ENCODE results near the gene ELN.

Gene ELN

DNA sequence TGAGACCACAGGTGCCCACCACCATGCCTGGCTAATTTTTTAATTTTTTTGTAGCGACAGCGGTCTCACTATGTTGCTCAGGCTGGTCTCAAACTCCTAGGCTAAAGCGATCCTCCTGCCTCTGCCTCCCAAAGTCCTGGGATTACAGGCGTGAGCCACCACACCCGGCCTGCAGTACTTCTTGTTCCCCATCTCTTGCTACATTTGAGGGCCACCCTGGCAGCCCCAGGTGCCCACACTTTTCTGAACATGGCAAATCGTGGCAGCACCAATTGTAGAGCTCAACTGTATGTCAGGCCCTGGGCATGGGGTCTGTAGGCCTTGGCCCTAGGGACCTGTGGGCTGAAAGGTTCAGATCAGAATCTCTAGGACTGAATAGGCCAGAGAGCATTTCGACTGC, 30.5 kb downstream of the ELN start:
- Histone ChIP-seq H3K79me2 (ENCODE audit: control insufficient read depth, low read length) (no peaks in the 10 kb centered on the region), H3K4me2 (ENCODE audit: low read length) (no peak overlapping the region), H3K36me3 (ENCODE audit: control insufficient read depth, low read length) (no peaks in the 10 kb centered on the region), H3K27me3 (ENCODE audit: control insufficient read depth, low read length) (peaks cover 41% of the 10 kb centered on the region), H3K27ac (ENCODE audit: low read depth, low read length) (no peak overlapping the region), H4K20me1 (ENCODE audit: control insufficient read depth, insufficient read depth, low read depth, low read length) (no peaks in the 10 kb centered on the region), H3K4me3 (ENCODE audit: low read length) (no peak overlapping the region), H3K4me1 (ENCODE audit: control insufficient read depth, low read length) (peaks cover 14% of the 10 kb centered on the region), H3K9me3 (ENCODE audit: control insufficient read depth, insufficient read depth, low read length) (no peaks in the 10 kb centered on the region), H3F3A (ENCODE audit: control insufficient read depth, insufficient read depth) (no peaks in the 10 kb centered on the region), H3K9me2 (replicated peaks; ENCODE audit: control insufficient read depth, low read length) (no peaks in the 10 kb centered on the region)
- no peak for TF ChIP-seq EZH2phosphoT487 (IDR thresholded peaks at IDR 0.05; ENCODE audit: borderline replicate concordance, low read length)
- TF ChIP-seq, protein P1, sequence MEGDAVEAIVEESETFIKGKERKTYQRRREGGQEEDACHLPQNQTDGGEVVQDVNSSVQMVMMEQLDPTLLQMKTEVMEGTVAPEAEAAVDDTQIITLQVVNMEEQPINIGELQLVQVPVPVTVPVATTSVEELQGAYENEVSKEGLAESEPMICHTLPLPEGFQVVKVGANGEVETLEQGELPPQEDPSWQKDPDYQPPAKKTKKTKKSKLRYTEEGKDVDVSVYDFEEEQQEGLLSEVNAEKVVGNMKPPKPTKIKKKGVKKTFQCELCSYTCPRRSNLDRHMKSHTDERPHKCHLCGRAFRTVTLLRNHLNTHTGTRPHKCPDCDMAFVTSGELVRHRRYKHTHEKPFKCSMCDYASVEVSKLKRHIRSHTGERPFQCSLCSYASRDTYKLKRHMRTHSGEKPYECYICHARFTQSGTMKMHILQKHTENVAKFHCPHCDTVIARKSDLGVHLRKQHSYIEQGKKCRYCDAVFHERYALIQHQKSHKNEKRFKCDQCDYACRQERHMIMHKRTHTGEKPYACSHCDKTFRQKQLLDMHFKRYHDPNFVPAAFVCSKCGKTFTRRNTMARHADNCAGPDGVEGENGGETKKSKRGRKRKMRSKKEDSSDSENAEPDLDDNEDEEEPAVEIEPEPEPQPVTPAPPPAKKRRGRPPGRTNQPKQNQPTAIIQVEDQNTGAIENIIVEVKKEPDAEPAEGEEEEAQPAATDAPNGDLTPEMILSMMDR (IDR thresholded peaks at IDR 0.05; ENCODE audit: low read depth, low read length, poor library complexity, severe bottlenecking): no peak

- Histone ChIP-seq H3K4me1 (ENCODE audit: control insufficient read depth, low read length) (peaks cover 14% of the 10 kb centered on the region), H3K36me3 (ENCODE audit: control insufficient read depth, low read length) (no peaks in the 10 kb centered on the region), H4K20me1 (ENCODE audit: control insufficient read depth, insufficient read depth, low read depth, low read length) (no peaks in the 10 kb centered on the region), H3K4me2 (ENCODE audit: low read length) (no peak overlapping the region), H3K9me2 (replicated peaks; ENCODE audit: control insufficient read depth, low read length) (no peaks in the 10 kb centered on the region), H3K4me3 (ENCODE audit: low read length) (no peak overlapping the region), H3K27ac (ENCODE audit: low read depth, low read length) (no peak overlapping the region), H3F3A (ENCODE audit: control insufficient read depth, insufficient read depth) (no peaks in the 10 kb centered on the region), H3K79me2 (ENCODE audit: control insufficient read depth, low read length) (no peaks in the 10 kb centered on the region), H3K9me3 (ENCODE audit: control insufficient read depth, insufficient read depth, low read length) (no peaks in the 10 kb centered on the region), H3K27me3 (ENCODE audit: control insufficient read depth, low read length) (peaks cover 38% of the 10 kb centered on the region)
- TF ChIP-seq, protein P1 (IDR thresholded peaks at IDR 0.05; ENCODE audit: low read depth, low read length, poor library complexity, severe bottlenecking): no peak
- TF ChIP-seq EZH2phosphoT487 (IDR thresholded peaks at IDR 0.05; ENCODE audit: borderline replicate concordance, low read length): no peak
These were observed 31.1 kb downstream of the ELN start for GRCh38 chr7:74059037-74059436.

DNA sequence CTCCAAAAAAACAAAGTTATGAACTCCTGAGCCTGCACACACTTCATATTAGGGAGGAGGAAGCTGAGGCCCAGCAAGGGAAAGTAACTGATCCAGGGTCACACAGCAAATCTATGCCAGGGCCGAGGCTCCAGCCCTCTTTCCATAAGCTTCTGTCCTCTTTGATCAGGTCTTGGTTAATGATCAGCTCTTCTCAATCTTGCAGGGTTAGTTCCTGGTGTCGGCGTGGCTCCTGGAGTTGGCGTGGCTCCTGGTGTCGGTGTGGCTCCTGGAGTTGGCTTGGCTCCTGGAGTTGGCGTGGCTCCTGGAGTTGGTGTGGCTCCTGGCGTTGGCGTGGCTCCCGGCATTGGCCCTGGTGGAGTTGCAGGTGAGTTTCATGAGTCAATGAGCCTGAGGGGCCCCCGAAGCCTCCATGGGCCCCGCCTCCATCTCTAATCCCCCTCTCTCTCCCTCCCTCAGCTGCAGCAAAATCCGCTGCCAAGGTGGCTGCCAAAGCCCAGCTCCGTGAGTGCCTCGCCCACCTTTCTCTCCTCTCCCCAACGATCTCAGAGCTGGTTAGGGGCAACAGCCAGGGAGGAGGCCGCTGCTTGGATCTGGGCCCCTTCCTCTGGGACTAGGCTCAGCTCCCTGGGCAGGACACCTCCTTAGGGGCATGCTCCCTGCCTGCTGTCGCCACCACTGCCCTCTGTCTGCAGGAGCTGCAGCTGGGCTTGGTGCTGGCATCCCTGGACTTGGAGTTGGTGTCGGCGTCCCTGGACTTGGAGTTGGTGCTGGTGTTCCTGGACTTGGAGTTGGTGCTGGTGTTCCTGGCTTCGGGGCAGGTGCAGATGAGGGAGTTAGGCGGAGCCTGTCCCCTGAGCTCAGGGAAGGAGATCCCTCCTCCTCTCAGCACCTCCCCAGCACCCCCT, 32.0 kb downstream of the ELN start:
- Histone ChIP-seq H3K4me1 (ENCODE audit: control insufficient read depth, low read length) (peaks cover 14% of the 10 kb centered on the region), H3K4me3 (ENCODE audit: low read length) (no peak overlapping the region), H4K20me1 (ENCODE audit: control insufficient read depth, insufficient read depth, low read depth, low read length) (no peaks in the 10 kb centered on the region), H3K27ac (ENCODE audit: low read depth, low read length) (no peak overlapping the region), H3K79me2 (ENCODE audit: control insufficient read depth, low read length) (no peaks in the 10 kb centered on the region), H3K36me3 (ENCODE audit: control insufficient read depth, low read length) (no peaks in the 10 kb centered on the region), H3K27me3 (ENCODE audit: control insufficient read depth, low read length) (peaks cover 32% of the 10 kb centered on the region), H3K4me2 (ENCODE audit: low read length) (no peak overlapping the region), H3F3A (ENCODE audit: control insufficient read depth, insufficient read depth) (no peaks in the 10 kb centered on the region), H3K9me2 (replicated peaks; ENCODE audit: control insufficient read depth, low read length) (no peaks in the 10 kb centered on the region), H3K9me3 (ENCODE audit: control insufficient read depth, insufficient read depth, low read length) (no peaks in the 10 kb centered on the region)
- TF ChIP-seq, protein P1 (IDR thresholded peaks at IDR 0.05; ENCODE audit: low read depth, low read length, poor library complexity, severe bottlenecking): no peak
- no peak for TF ChIP-seq EZH2phosphoT487 (IDR thresholded peaks at IDR 0.05; ENCODE audit: borderline replicate concordance, low read length)
